Measurements from ENCODE around the gene CFTR. TPM values are rescaled to one million over a fixed set of nuclear protein-coding genes. Genes with fewer than 3 reads are reported as not detected.

The CFTR gene
- total RNA-seq, 2 donors from 2014 or later = 121 to 127 TPM

- Histone ChIP-seq H3K9me3 (no peaks in the 10 kb centered on the region), H3K4me3 (no peak overlapping the region), H3K9ac (ENCODE audit: low read depth in 2 of 2, low read length in 2 of 2) (no peak overlapping the region), H3K36me3 (no peaks in the 10 kb centered on the region), H3K4me1 (no peaks in the 10 kb centered on the region), H3K27ac (no peak overlapping the region), H3K27me3 (no peaks in the 10 kb centered on the region)
- no peak for TF ChIP-seq CTCF (IDR thresholded peaks at IDR 0.05)
- DNase-seq = no peak
- intact Hi-C loops (cut with DNase I) = no loop called here
These were observed 199.3 kb downstream of the CFTR start for GRCh38 chr7:117679120-117679519.

DNA sequence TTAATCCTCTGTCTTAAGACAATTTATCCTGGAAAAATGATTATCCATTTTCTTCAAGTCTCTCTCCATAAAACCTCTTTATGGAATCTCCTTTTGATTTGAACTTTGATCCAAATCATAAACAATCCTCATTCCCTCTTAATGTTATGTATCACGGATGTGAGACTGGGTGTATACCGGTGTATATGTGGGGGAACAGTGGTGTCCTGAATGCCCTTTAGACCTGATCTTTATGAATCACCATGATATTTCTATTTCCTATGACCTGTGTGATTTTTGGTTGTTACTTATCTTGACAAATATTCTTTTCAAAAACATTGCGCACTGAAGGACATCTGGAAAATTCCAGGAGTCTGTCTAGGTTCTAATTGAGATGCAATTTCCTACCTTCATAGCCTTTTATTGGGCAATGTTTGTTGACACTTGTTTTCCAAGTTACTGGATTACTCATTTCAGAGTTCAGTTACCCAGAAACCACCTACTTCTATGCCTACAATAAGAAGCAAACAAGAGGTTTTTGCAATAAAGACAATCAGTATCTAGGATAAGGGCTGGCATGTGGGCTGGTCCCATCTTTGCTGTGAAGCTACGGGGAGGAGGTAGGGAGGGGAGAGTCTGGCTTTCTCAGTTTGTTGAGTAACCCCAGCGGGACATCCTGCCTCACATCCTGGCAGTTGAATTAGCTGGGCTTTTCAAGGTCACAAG lies 203.0 kb downstream of the CFTR start:
- intact Hi-C loops (cut with DNase I) = no loop called here
- Histone ChIP-seq H3K9ac (ENCODE audit: low read depth in 2 of 2, low read length in 2 of 2) (no peak overlapping the region), H3K4me1 (no peaks in the 10 kb centered on the region), H3K9me3 (no peaks in the 10 kb centered on the region), H3K4me3 (no peak overlapping the region), H3K36me3 (no peaks in the 10 kb centered on the region), H3K27ac (peak overlapping the region; percentile 74), H3K27me3 (no peaks in the 10 kb centered on the region)
- no peak for TF ChIP-seq CTCF (IDR thresholded peaks at IDR 0.05)
- peak; percentile 77 for DNase-seq

- Histone ChIP-seq H3K36me3 (no peaks in the 10 kb centered on the region), H3K27ac (peak overlapping the region; percentile 74), H3K9ac (ENCODE audit: low read depth in 2 of 2, low read length in 2 of 2) (peak overlapping the region in 1 of 2 donors; percentile 35), H3K4me3 (no peak overlapping the region), H3K4me1 (no peaks in the 10 kb centered on the region), H3K27me3 (no peaks in the 10 kb centered on the region), H3K9me3 (no peaks in the 10 kb centered on the region)
- no peak for DNase-seq
- intact Hi-C loops (cut with DNase I) = no loop called here
- TF ChIP-seq CTCF (IDR thresholded peaks at IDR 0.05) = no peak
These were observed 203.8 kb downstream of the CFTR start for GRCh38 chr7:117683430-117684175.

DNA sequence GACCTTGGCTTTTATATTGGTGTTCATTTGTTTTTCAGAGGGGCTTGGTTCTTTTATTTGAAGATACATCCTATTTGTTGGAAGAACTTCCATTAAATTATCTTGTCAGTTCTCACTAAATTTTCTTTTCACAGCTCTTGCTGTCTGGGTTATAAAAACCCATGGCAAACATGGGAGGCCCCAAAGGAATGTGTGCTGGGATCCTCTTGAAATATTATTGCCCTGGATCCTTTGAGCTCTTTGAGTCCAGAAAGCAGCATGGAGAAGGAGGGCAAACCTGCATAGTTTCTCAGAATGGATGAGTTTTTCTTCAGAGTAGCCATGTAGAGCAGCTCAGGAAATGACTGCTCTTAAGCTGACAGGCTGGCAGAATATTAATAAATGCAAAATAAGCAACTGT lies 206.0 kb downstream of the CFTR start:
- Histone ChIP-seq H3K9me3 (no peaks in the 10 kb centered on the region), H3K27me3 (no peaks in the 10 kb centered on the region), H3K4me3 (no peak overlapping the region), H3K27ac (no peak overlapping the region), H3K9ac (ENCODE audit: low read depth in 2 of 2, low read length in 2 of 2) (no peak overlapping the region), H3K4me1 (no peaks in the 10 kb centered on the region), H3K36me3 (no peaks in the 10 kb centered on the region)
- intact Hi-C loops (cut with DNase I) = no loop called here
- DNase-seq = no peak
- TF ChIP-seq CTCF (IDR thresholded peaks at IDR 0.05) = no peak

- no peaks in the 10 kb centered on the region for H3K4me1 ChIP-seq
These were observed 206.6 kb downstream of the CFTR start for GRCh38 chr7:117686311-117686935.

More at GRCh38 chr7:117686311-117686935, 206.6 kb downstream of the CFTR start:
- Histone ChIP-seq H3K9ac (ENCODE audit: low read depth in 2 of 2, low read length in 2 of 2) (no peak overlapping the region), H3K27me3 (no peaks in the 10 kb centered on the region), H3K27ac (no peak overlapping the region), H3K36me3 (no peaks in the 10 kb centered on the region), H3K4me3 (no peak overlapping the region), H3K9me3 (no peaks in the 10 kb centered on the region)
- intact Hi-C loops (cut with DNase I) = no loop called here
- DNase-seq = no peak
- no peak for TF ChIP-seq CTCF (IDR thresholded peaks at IDR 0.05)

All from colonic mucosa (tissue), 4 donors.